ENCODE data around the gene ACSS1.

The ACSS1 gene

DNA sequence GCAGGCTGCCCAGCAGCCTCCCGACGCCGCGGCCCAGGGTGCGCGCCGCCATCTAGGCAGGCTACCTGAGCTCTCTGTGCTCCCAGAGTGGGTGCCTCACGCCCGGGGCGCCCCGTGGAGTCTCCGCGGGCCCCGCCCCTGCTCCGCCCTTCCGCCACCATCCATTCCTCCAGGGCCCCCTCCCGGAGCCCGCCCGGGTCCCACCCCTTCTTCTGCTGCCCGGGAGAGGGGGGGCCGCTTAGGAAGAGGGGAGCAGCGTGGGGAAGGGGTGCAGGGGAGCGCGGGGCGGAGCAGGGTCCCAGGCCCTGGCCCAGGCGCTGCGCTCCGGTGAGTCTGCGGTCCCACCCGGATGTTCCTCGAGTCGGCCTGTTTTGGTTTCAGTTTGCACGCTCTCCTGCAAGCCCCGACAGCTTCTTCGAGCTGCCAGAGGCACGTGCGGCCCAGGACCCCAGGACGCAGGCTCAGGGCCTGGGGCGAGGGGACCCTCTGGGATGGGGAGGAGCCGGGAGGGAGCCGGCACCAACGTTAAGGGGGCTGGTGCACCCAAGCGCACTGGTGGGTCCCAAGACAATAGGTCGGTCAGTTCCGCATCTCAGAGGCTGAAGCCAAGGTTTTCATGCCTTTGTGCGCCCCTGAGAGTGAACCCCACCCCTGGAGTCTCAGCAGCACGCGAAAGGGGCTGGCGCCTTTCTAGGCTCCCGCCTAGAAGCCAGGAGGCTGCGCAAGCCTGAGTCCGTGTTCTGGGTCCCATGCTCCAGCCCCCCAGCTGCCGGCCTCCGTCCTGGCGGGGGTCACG, at the start of gene ACSS1:
TSS of gene ACSS1 (minus strand) at position 89 of the 796 bp plus-strand sequence. CDS start at position 52, 37 bp downstream.
- FAIRE-seq (no peak), DNase-seq (ENCODE audit: insufficient read length, low spot score) (peak; percentile 53)

DNA sequence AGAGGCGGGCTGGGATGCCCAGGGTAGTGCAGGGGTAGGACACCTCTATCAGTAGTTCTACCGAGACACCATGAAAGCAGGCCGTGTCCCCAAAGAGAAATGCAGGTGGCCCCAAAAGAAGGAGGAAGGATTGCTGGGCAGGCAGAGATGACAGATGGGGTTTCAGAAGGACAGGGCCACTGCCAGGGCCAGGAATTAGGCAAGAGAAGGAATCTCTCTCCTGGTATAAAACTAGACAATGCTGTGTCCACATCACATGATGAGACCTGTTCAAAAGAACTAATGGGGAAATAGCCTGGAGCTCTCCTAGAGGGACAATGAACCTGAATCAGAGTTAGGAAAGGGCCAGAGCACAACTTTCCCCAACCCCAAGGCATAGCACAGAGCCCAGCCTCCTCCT, 45.6 kb upstream of the ACSS1 start:
- DNase-seq (ENCODE audit: insufficient read length, low spot score) (no peak), FAIRE-seq (no peak)

DNA sequence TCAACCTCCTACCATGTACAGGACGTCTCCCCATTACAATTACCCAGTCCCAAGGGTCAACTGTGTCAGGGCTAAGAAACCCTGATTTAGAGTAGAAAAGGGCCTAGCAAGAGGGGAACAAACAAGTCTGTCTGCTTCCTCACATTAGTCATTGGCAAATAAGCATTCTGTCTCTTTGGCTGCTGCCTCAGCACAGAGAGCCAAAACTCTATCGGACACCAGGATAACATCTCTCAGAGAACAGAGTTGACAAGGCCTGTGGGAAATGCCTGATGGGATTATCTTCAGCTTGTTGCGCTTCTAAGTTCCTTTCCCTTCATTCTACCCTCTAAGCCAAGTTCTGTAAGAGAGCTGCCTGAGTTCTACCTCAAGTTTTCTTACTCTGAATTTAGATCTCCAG, 43.0 kb upstream of the ACSS1 start:
- DNase-seq (ENCODE audit: insufficient read length, low spot score) (no peak), FAIRE-seq (no peak)

DNA sequence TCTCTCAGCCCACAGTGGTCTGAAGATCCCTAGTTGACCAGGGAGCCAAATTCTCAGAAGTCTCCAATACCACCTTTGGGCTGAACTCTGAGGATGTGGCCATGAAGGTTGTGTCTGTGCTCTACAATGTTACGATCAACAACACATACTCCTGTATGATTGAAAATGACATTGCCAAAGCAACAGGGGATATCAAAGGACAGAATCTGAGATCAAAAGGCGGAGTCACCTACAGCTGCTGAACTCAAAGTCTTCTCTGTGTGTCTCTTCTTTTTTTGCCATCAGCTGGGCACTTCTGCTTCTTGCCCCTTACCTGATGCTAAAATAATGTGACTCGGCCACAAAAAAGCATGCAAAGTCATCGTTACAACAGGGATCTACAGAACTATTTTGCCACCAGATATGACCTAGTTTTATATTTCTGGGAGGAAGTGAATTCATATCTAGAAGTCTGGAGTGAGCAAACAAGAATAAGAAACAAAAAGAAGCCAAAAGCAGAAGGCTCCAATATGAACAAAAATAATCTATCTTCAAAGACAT, 41.7 kb upstream of the ACSS1 start:
- DNase-seq (ENCODE audit: insufficient read length, low spot score) (no peak), FAIRE-seq (no peak)

DNA sequence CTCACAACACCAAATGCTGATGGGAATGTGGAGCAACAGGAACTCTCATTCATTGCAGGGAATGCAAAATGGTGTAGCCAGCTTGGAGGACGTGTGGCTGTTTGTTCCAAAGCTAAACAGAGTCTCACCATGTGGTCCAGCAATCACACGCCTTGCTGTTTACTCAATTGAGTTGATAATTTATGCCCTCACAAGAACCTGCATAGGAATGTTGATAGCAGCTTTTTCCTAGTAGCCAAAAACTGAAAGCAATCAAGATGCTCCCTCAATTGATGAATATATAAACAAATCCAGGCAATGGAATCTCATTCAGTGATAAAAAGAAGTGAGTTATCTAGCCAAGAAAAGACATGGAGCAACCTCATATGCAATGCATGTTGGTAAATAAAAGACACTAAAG, 39.6 kb upstream of the ACSS1 start:
- DNase-seq (ENCODE audit: insufficient read length, low spot score) (no peak), FAIRE-seq (no peak)

DNA sequence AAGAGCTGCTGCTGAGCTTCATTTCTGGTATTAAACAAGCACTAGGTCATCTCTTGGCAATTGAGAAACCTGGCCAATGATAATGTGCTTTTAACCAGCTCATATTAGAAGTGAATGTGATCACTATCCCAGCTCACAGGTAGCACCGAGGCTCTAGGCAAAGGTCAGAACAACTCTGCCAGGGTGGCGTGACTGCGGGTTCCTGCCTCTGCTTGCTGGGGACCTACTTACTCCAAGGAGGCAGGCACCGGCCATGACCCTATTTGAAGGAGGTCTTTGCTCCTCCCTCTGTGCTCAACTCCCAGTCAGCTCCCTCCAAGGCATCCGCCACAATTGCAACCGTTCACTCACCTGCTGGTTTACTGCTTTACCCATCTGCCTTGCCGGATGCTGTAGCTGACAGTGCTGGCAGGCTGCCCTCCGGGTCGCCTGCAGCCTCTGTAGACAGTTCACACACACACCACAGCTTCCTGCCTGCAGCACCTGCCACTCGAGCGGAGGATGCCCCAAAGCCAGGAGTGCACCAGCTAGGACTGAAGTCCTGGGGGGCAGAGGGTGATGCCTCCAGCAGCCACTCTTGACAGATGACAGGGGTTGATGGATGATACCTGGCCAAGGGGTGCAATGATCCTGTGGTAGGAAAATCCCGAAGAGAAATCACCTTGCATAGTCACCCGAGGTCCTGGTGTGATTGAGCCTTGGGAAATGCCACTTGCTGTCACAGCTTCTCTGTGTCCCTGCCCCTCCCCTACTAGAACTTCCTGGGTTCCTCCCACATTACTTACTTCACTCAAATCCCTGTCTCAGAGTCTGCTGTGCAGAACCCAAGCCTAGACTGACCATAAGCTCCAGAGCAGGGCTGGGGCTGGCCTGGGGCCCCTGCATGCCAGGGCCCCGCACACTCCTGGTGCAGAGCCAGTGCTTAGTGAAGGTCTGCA, 32.8 kb upstream of the ACSS1 start:
- no peak for FAIRE-seq

DNA sequence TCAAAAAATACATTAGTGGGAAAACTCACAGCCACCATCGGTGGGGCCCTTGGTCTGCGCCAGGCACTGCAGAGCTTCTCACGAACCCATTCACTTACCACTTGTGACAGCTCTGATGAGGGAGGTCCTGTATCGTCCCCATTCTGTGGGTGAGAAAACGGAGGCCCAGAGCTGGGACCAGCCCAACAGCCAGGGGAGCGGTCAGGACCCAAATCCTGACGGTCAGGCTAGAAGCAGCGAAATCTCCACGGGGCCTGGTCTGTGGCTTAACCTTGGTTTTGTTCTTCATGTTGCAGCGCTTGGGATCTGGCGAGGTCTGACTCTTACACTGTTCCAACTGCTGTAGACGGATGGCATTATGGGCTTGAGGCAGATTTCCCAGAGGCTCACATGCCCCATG, 31.7 kb upstream of the ACSS1 start:
- no peak for FAIRE-seq
- DNase-seq (ENCODE audit: insufficient read length, low spot score) = no peak

More for the DNA sequence above, 32.8 kb upstream of the ACSS1 start:
- no peak for DNase-seq (ENCODE audit: insufficient read length, low spot score)

DNA sequence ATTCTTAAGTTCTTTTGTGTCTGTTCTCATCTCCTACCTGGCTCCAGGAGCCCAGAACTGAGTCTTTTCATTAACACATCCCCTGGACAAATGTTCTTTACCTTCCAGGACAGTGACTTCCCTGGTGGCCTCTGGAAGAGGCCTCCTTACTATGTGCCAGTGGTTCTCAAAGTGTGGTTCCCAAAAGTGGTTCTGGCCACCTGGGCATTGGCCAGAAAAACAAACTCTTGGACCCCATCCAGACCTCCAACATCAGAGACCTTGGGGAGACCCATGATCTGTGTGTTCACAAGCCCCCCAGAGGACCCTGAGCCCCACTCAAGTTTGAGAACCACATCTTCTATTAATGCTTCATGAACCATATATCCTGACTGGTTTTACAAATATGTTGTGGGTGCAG, 31.2 kb upstream of the ACSS1 start:
- no peak for FAIRE-seq
- DNase-seq (ENCODE audit: insufficient read length, low spot score) = no peak

DNA sequence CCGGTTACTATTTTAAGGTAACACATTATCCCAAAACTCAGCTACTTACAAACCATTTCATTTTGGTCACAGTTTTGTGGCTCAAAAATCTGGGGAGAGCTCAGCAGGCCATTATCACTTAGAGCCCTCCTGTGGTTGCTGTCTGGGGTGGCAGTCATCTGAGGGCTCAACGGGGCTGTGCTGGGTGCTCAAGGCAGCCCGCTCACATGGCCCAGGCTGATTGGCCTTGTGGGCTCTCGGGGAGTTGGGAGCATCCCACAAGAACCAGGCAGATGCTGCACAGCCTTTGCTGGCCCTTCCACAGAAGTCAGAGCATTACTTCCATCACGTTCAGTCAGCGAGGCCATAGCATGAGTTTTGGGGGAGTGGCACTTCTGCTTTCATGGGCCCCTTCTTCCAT, 30.3 kb upstream of the ACSS1 start:
- DNase-seq (ENCODE audit: insufficient read length, low spot score) (no peak), FAIRE-seq (no peak)

DNA sequence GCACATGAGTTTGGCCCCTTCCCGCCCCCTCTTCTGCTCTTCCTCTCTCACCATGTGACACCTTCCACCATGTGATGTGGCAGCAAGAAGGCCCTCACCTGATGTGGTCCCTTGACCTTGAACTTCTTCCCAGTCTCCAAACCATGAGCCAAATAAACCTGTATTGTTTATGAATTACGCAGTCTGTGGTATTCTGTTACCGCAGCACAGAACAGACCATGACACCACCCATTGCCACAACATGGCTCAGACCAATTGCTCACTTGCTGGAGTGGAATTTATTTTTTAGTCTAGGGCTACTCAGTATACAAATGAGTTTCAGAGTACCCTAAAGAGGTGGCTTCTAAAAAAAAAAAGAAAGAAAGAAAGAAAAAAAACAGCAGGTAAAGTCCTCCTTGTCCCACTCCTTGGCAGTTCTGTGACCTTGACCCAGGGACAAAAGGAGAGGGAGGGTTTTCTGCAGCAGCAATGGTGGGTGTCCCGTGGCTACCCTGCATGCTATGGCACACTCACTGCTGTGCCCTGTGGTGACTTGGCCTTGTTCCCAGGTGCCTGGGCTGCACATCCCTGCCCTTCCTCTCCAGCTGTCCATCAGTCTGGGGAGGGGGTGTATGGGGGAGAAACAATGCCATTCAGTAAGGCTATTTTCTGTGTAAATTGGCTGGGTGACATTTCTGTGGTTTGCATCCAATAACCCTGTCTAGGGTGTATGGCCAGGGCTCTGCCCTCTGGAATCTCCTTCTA, 29.4 kb upstream of the ACSS1 start:
- no peak for FAIRE-seq
- no peak for DNase-seq (ENCODE audit: insufficient read length, low spot score)

DNA sequence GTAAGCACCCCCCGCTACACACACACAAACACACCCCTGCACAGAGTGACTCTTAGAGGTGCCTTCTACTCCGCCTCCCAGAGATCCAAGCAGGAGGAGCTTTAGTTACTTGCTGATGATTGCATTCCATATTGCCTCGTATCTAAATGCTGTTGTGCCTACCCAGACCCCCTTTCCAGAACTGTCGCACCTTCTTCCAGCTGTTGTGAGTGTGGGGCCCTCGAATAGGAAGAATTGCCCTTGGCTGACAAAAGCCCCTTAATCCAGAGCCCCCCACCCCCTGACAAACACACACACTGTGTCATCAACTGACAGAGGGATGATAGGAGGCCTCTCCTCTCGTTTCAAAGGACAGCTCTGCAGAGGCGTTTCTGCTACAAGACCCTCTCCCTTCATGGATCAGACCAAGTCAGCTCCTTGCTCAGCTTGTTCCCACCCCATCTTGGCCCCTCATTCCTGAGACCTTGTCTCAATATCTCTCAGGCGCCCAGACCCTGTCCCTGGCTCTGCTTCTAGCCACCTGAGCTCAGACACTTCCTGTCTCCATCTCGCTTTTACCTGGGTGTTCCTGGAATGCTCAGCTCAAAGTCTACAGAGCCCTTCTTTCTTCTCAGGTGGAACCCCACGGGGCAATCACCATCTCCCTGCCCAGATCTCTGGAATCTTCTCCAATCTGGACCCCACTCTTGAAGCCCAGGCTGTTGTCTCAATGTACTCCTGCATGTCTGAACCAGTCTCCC, 28.0 kb upstream of the ACSS1 start:
- DNase-seq (ENCODE audit: insufficient read length, low spot score) (no peak), FAIRE-seq (no peak)

DNA sequence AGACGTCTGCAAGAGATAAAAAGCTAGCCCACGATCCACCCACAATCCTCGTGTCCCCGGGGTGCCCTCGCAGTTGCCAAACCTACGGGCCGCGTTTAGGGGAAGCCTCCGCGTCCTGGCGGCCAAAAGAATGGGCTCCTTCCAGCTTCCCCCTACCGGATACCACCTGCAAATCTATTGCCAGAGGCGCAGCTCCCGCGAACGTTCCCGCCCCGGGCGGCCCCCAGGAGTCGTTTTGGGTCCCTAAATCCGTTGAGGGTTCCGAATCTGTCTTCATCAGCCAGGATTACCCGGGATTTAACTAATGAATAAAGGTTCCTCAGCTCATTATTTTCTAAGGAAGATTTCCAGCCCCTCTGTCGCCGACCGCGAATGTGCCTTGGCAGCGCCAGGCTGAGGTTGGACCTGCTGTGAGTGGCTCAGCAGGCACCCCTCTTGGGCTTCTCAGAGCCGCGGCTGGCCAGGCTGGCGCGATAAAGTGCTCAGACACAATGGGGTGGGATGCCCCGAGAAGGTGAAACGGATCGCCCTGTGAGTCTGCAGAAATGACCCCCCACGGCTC, 26.8 kb upstream of the ACSS1 start:
- FAIRE-seq = no peak
- DNase-seq (ENCODE audit: insufficient read length, low spot score) = no peak

DNA sequence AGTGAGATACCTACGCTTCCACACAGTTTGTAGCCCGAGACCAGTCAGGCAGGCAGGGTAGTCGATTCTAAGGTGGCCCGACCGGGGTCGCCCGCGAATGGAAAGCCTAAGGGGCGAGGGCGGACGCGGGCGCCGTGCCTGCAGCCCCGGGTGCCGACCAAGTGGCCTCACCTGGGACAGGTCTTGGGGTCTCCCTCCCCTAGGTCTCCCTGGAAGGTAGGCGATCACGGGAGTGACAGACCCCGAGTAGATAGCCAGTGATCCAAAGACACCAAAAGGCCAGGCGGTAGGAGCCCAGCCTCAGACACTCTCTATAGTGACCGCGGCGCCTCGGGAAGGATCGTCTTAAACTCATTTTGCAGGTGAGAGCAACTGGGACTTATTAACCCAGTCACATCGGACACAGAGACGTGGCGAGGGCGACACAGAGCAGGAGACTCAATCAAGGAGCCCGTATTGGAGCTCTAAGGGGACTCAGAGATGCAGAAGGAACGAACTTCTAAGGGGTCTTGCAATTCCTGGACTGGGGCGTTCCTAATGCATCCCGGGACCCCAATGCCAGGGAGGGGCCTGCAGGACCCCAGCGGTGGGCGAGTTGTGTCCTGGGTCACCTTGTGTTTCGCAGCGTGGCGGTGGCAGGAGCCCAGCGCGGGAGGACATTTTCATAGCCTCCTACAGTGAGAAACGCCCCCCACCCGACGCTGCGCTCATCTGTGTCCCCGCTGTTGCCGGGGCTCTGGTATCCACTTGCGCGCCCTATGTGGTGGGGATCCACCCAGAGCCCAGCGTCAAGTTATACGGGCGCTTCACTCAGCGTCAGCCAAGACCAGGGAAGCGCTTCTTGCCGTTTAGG, 26.1 kb upstream of the ACSS1 start:
- FAIRE-seq (no peak), DNase-seq (ENCODE audit: insufficient read length, low spot score) (no peak)

DNA sequence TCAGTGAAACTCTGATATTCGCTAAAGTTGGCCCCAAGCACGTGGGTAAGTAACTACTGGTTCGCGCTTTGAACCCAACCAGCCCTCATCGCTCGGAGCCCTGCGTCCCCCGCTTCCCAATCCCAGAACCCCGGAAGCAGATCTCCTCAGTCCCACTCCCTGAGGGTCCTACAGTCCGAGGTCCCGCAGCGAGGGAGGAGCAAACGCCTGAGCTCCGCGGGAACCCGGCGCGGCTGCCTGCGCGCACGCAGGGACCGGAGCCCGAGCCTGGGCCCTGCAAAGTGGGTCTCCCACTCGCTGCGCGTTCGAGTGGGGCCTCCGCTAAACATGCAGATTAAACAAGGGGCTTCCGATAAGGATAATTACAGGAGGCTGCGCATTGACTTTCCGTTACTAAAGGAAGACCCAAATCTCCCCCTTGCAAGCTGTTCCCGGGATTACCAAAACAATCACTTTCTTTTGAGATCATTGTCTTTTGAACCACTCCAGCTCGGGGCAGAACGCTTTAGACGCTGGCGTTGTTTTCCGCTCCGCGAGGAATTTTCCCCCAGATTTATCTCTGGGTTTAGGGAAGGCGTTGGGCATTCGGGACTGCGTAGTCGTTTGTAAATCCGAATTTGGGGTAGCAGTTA, 25.3 kb upstream of the ACSS1 start:
- FAIRE-seq (no peak), DNase-seq (ENCODE audit: insufficient read length, low spot score) (no peak)

DNA sequence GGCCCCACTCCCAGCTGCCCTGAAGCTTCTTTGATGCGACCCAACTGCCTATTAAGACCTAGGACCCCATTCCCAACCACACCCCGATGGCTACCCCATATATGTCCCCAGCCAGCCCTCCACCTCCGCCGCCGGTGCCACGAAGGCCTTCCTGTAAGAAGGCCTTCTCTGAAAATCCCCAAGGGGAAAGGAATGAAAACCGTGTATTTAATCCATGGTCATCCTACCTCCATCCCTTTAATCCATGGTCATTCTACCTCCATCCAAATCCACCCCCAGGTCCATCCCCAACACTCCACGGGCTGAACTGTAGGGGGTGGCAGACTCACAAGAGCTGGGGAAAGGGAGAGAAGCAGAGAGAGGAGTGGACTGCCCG, 24.5 kb upstream of the ACSS1 start:
- DNase-seq (ENCODE audit: insufficient read length, low spot score) (no peak), FAIRE-seq (no peak)

DNA sequence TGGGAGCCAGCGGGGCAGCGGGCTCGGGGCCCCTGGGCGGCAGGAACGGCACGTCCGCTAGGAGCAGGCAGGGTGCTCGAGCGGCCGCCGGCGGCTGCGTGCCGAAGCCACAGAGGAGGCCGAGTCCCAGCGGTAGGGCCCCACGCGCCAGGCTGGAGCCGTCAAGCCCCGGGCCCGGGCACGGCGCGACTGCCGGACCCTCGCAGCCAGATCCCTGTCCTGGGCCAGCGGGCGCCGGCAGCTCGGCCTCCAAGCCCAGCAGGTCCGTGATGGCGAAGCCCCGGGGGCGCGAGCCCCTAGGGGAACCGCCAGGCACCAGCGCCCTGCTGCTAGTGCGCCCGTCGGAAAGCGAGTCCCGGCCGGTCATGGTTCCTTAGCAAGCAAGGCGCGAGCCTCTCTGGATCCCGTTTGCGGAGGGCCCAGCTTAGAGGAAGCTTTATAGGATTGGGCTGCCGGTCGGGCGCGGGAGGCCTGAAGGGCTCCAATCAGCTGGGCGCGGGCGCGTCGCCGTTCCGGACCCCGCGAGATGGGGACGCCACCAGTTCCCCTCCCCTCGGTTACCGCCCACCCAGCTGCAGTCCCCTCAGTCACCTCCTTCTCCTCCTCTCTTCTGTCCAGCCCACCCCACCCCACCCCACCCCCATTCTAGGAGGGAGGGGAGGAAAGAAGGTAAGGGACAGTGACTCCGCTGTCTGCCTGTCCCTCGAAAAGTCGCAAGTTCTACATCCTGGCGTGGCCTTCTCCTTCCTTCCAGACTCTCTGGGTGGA, 24.0 kb upstream of the ACSS1 start, which contains the start of gene VSX1:
TSS of gene VSX1 (minus strand) at position 412 of the 768 bp plus-strand sequence. CDS start at position 367, 45 bp downstream.
- FAIRE-seq = no peak
- DNase-seq (ENCODE audit: insufficient read length, low spot score) = no peak

DNA sequence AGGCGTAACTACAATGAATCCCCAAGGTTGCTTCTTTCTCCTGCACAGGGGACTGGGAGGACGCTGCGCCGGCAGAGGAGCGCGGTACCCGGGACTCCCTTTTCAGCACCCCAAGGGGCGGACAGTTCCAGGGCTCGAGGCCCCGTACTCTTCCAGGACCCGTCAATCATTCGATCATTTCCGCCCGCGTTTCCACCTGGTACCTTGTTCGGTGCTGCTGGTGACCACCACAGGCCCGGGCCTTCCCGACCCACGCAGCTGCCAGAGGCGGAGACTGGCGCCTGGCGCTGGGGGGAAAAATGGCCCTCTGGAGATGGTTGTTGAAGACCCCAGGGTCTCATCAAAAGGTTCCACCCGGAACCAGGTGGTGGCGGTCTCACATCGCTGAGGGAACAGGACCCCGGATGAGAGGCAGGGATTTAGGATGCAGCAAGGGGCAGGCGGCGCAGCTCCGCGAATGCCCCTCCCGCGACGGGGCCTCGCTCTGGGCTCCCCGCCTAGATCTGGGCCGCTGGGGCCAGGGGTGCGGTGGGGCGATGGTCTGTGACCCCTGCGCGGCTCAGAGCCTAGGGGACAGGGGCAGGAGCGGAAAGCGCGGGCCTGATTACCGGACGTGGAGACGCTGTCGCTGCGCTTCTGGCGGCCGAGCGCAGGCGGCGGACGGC, 23.3 kb upstream of the ACSS1 start:
- FAIRE-seq (no peak), DNase-seq (ENCODE audit: insufficient read length, low spot score) (no peak)
